Osteocyte (in vitro differentiated cells): ENCODE results near the gene RPL3. TPM values are rescaled to one million over a fixed set of nuclear protein-coding genes. Genes with fewer than 3 reads are reported as not detected.
A peak's percentile ranks its signal among the peaks of the same experiment; 100 is the strongest.

Source experiments
- DNase-seq: peaks from one replicate; pipeline ENCODE4 v3.0.0; 2021; ENCODE audit warnings: mixed read lengths; ENCODE audit not compliant: unreplicated experiment; ENCODE audit errors: extremely low spot score
- H3K27ac Mint-ChIP-seq: one replicate; pipeline ENCODE4 v1.8.0; 2021; ENCODE audit warnings: mild to moderate bottlenecking, mixed read lengths; ENCODE audit not compliant: unreplicated experiment
- H3K27me3 Mint-ChIP-seq: one replicate; pipeline ENCODE4 v1.8.0; 2021; ENCODE audit warnings: mixed read lengths; ENCODE audit not compliant: unreplicated experiment
- H3K36me3 Mint-ChIP-seq: one replicate; pipeline ENCODE4 v1.8.0; 2021; ENCODE audit warnings: mixed read lengths; ENCODE audit not compliant: unreplicated experiment
- H3K4me1 Mint-ChIP-seq: one replicate; pipeline ENCODE4 v1.8.0; 2021; ENCODE audit warnings: mixed read lengths; ENCODE audit not compliant: unreplicated experiment
- H3K4me3 Mint-ChIP-seq: one replicate; pipeline ENCODE4 v1.8.0; 2021; ENCODE audit warnings: mild to moderate bottlenecking, moderate library complexity, mixed read lengths; ENCODE audit not compliant: unreplicated experiment
- H3K9me3 Mint-ChIP-seq: one replicate; pipeline ENCODE4 v1.8.0; 2021; ENCODE audit warnings: mixed read lengths; ENCODE audit not compliant: unreplicated experiment
- total RNA-seq: library from RNA; stranded (reverse); gene quantifications from 2 replicates; pipeline ENCODE4 v1.2.1, GENCODE V29; 2021
- TF ChIP-seq, protein P1 (sequence below): fragments of 200-600 bp; sonication (generic); IDR thresholded peaks from 2 replicates; pipeline ENCODE4 v1.5.0; 2021; ENCODE audit warnings: antibody characterized with exemption, mild to moderate bottlenecking, moderate library complexity

Gene RPL3
- total RNA-seq, 1 donor from 2014 or later = 1,792 TPM

DNA sequence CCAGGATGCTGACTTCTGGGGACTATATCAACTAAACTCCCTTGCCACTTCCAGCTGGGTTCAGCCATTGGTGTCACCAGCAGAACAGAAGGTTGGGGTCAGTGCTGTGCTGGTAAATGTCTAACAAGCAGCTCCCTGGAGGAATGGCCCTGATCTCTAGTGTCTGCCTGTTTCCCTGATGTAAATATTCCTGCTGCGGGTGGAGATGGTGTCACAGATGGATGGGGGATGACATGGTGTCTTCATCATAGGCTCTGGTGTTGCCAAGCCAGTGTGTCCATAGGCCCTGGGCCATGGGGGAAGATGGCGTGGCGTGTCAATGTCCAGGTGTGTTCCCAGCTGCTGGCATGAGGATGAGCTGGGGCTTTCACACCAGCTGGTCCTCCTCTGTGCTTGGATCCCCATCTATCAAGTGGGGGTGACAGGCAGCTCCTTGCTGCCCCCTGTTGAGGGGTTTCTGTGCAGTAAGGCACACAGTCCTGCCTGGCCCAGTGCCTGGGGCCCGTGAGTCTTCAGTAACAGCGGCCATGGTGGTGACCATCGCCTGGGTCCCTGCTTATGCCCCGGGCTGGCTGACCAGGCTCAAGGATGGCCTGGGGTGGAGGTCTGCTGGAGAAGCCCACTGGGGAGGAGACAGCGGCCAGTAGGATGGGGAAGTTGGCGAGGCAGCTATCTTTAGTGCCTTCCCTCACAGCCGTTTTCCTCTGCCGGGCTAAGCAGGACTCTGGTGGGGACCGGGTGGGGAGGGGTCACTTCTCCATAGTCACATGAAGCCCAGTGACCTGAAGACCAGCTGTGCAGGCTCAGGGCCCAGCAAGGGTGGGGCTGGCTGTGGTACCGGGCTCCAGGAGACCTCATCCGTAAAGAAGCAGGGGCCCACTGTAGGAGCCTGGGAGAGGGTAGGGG lies 12.7 kb downstream of the RPL3 start:
- no peak for DNase-seq
- H3K27me3 Mint-ChIP-seq = no peaks in the 10 kb centered on the region
- peak overlapping the region; percentile 70 for H3K27ac Mint-ChIP-seq
- H3K36me3 Mint-ChIP-seq = peaks cover 6% of the 10 kb centered on the region
- H3K4me3 Mint-ChIP-seq = no peak overlapping the region
- H3K4me1 Mint-ChIP-seq = peaks cover 52% of the 10 kb centered on the region
- TF ChIP-seq, protein P1, sequence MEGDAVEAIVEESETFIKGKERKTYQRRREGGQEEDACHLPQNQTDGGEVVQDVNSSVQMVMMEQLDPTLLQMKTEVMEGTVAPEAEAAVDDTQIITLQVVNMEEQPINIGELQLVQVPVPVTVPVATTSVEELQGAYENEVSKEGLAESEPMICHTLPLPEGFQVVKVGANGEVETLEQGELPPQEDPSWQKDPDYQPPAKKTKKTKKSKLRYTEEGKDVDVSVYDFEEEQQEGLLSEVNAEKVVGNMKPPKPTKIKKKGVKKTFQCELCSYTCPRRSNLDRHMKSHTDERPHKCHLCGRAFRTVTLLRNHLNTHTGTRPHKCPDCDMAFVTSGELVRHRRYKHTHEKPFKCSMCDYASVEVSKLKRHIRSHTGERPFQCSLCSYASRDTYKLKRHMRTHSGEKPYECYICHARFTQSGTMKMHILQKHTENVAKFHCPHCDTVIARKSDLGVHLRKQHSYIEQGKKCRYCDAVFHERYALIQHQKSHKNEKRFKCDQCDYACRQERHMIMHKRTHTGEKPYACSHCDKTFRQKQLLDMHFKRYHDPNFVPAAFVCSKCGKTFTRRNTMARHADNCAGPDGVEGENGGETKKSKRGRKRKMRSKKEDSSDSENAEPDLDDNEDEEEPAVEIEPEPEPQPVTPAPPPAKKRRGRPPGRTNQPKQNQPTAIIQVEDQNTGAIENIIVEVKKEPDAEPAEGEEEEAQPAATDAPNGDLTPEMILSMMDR = peak; percentile 31
- H3K9me3 Mint-ChIP-seq = no peaks in the 10 kb centered on the region

DNA sequence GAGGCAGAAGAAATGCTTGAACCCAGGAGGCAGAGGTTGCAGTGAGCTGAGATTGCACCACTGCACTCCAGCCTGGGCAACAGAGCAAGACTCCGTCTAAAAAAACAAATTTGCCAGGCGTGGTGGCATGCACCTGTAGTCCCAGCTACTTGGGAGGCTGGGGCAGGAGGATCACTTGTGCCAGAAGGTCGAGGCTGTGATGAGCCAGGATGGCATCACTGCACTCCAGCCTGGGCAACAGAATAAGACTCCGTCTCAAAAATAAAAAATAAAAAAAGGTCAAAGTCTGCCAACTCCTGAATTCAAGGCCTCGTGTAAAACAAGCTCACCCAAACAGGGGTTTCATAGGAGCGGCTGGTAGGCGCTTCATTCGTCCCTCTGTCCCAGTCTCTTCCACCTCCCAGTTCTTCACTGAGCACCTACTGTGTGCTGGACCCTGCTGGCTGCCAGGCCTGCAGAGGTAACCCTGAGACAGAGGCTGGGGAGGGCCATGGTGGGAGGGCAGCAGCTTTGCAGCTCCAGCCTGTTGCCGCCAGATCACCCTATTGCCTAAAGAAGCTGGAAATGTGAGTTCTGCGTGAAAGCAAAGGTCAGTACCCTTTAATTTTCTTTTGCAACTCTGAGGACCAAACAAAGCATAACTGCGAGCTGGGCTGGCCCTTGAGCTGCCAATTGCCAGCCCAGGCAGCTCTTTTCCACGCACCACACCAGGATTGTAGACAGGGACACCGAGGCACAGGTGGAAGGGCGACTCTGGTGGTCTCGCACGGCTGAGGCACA lies 15.3 kb downstream of the RPL3 start:
- Mint-ChIP-seq H3K27ac (no peak overlapping the region), H3K27me3 (no peaks in the 10 kb centered on the region), H3K4me1 (peaks cover 50% of the 10 kb centered on the region), H3K4me3 (no peak overlapping the region), H3K9me3 (no peaks in the 10 kb centered on the region), H3K36me3 (no peaks in the 10 kb centered on the region)
- no peak for DNase-seq
- TF ChIP-seq, protein P1 = no peak

DNA sequence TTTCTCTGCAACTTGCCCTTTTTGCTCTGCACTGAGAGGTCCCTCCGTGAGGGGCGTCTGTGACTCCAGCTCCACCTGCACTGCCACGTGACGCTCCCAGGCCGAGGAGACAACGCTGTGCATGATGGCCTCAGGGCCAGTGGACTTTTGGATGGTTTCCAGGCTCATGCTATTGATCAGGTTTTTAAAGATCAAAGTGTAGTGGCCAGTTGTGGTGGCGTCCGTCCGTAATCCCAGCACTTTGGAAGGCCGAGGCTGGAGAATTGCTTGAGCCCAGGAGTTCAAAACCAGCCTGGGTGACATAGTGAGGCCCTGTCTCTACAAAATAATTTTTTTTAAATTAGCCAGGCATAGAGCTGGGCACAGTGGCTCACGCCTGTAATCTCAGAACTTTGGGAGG lies 16.1 kb downstream of the RPL3 start:
- no peak for DNase-seq
- TF ChIP-seq, protein P1 = no peak
- peaks cover 48% of the 10 kb centered on the region for H3K4me1 Mint-ChIP-seq
- H3K27me3 Mint-ChIP-seq = no peaks in the 10 kb centered on the region
- no peak overlapping the region for H3K4me3 Mint-ChIP-seq
- no peaks in the 10 kb centered on the region for H3K36me3 Mint-ChIP-seq
- no peak overlapping the region for H3K27ac Mint-ChIP-seq
- H3K9me3 Mint-ChIP-seq = no peaks in the 10 kb centered on the region

DNA sequence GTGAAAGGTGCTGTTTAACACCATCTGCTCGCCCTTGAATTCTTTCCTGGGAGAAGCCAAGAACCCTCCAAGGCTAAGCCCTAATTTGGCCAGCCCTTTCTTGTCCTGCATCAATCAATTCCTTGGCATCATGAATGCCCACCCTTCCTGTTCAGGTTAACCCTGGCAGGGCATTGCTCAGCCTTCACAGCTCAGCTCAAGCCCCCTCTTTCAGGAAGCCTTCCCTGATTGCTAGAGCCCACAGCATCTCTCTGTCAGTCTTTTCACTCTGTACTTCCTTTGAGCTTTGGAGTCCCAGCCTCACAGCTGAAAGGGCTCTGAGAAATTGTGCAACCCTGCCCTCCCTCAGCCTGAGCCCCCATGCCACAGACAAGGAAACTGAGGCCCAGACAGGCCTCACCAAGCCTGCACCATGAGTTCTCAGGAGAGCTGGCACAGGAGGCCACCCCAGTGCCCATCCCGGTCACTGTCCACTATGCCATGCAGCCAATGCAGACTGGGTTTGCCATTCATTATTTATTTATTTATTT lies 16.9 kb downstream of the RPL3 start:
- Mint-ChIP-seq H3K4me3 (no peak overlapping the region), H3K36me3 (no peaks in the 10 kb centered on the region), H3K27ac (no peak overlapping the region), H3K27me3 (no peaks in the 10 kb centered on the region), H3K9me3 (no peaks in the 10 kb centered on the region), H3K4me1 (peaks cover 50% of the 10 kb centered on the region)
- TF ChIP-seq, protein P1 = no peak
- DNase-seq = no peak

DNA sequence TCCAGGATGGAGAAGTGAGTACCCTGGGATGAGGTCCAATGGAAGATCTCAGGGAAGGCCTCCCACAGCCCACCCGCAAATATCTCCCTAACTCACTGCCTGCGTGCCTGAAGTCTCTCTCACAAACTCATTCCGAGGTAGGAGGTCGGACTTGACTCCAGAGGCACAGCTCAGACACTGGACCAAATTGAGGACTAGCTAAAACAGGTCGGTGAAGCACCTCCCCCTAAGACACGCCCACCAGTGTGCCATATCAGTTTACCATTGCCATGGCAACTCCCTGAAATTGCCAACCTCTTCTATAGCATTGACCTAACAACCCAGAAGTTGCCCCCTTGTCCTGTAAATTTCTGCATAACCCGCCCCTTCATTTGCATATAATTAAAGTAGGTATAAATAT lies 17.5 kb downstream of the RPL3 start:
- Mint-ChIP-seq H3K27ac (no peak overlapping the region), H3K4me3 (no peak overlapping the region), H3K27me3 (no peaks in the 10 kb centered on the region), H3K4me1 (peaks cover 56% of the 10 kb centered on the region), H3K9me3 (no peaks in the 10 kb centered on the region), H3K36me3 (no peaks in the 10 kb centered on the region)
- DNase-seq = no peak
- TF ChIP-seq, protein P1 = no peak
